Measurements from ENCODE around the gene SMIM36. TPM values are rescaled to one million over a fixed set of nuclear protein-coding genes. Genes with fewer than 3 reads are reported as not detected.
"Not testable (repeated sequence)": the region's sequence is repeated elsewhere in the genome, so short reads cannot be mapped to it uniquely, and the experiment has no call there.

The SMIM36 gene
- total and polyA plus RNA-seq, 12 donors: not detected

DNA sequence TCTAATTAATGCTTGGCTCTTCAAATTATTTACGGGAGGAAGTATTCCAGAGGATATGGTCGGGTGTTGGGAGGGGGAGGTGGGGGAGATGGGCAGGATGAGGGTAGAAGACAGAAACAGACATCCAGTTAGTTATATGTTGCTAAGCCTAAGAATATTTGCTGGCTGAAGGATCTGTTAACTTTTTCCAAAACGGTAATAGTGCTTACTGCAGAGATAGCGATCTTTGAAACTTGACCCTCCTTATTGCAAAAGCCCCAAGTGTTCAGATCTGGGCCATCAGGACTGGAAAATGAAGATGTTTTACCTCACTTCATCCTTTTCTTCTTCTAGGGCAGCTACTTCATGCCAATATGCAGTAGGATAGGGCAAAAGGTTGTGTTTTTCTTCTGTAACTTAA lies 62.6 kb downstream of the SMIM36 start:
- intact Hi-C loops (cut with DNase I): no loop called here
- no peak overlapping the region for H3K27ac ChIP-seq
- H3K27me3 ChIP-seq: no peaks in the 10 kb centered on the region
- peaks cover 3 to 42% (median 9%) of the 10 kb centered on the region in 9 donors for H3K4me1 ChIP-seq
- no peak overlapping the region for H3K4me3 ChIP-seq
- H3K9me3 ChIP-seq: no peaks in the 10 kb centered on the region
- no peak for ATAC-seq
- DNase-seq: no peak
- TF ChIP-seq, protein P1, sequence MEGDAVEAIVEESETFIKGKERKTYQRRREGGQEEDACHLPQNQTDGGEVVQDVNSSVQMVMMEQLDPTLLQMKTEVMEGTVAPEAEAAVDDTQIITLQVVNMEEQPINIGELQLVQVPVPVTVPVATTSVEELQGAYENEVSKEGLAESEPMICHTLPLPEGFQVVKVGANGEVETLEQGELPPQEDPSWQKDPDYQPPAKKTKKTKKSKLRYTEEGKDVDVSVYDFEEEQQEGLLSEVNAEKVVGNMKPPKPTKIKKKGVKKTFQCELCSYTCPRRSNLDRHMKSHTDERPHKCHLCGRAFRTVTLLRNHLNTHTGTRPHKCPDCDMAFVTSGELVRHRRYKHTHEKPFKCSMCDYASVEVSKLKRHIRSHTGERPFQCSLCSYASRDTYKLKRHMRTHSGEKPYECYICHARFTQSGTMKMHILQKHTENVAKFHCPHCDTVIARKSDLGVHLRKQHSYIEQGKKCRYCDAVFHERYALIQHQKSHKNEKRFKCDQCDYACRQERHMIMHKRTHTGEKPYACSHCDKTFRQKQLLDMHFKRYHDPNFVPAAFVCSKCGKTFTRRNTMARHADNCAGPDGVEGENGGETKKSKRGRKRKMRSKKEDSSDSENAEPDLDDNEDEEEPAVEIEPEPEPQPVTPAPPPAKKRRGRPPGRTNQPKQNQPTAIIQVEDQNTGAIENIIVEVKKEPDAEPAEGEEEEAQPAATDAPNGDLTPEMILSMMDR (IDR thresholded peaks at IDR 0.05): no peak
- H3K36me3 ChIP-seq: no peaks in the 10 kb centered on the region
- 57 to 63% methylated on average over 4 of the region's 4 CpGs for WGBS, 2 donors

DNA sequence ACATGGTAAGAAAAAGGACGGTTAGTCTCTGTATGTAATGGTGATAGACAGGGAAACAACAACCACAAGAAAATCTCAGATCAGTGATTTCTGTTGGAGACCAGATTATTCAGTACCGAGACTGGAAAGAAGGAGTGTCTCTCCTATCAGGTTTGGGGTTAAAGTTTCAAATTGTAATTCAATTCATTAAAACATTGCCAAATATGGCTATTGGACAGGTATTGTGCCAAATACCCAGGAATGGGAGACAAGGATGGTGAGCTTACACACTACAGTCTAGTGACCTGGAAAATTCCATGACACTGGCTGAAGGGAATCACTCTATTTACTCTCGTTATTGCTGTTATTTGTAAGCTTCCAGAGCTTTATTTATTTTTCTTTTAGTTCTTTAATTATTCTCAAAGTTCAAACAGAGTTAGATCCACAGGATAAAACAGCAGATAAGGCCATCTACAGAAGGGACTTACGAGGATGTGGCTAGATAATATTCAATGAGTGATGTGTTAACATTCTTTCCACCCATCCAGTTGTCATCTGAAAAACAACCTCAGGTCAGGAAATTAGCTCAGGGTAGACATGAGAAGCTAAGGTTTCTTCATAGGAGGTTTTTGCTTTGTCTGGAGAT lies 64.6 kb downstream of the SMIM36 start:
- TF ChIP-seq, protein P1 (IDR thresholded peaks at IDR 0.05): no peak

DNA sequence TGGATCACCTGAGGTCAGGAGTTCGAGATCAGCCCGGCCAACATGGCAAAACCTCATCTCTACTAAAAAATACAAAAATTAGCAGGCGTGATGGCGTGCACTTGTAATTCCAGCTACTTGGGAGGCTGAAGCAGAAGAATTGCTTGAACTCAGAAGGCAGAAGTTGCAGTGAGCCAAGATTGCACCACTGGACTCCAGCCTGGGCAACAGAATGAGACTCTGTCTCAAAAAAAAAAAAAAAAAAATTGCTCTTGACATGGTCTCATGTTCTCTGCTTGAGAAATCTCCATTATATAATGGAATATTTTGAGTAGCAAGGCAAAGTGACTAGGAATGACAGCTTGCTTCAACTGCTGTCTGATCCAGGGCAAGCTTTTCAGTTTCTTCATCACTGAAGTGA lies 65.2 kb downstream of the SMIM36 start:
- intact Hi-C loops (cut with DNase I); H3K4me3 ChIP-seq; H3K9me3 ChIP-seq; DNase-seq; H3K36me3 ChIP-seq; H3K27me3 ChIP-seq: not testable (repeated sequence)
- Histone ChIP-seq H3K4me1 (peaks cover 0 to 16% (median under 1%) of the 10 kb centered on the region in 9 donors), H3K27ac (peak overlapping the region in 1 of 10 donors; percentile 26)
- 95 to 96% methylated on average over 4 of the region's 4 CpGs for WGBS, 2 donors
- peak in 1 of 8 donors; percentile 29 for ATAC-seq

More for the DNA sequence above, 64.6 kb downstream of the SMIM36 start:
- no peak for ATAC-seq
- 70 to 78% methylated on average over 4 of the region's 4 CpGs for WGBS, 2 donors
- intact Hi-C loops (cut with DNase I): no loop called here
- H3K27me3 ChIP-seq: no peaks in the 10 kb centered on the region
- H3K36me3 ChIP-seq: no peaks in the 10 kb centered on the region
- no peak overlapping the region for H3K4me3 ChIP-seq
- H3K9me3 ChIP-seq: no peaks in the 10 kb centered on the region
- H3K4me1 ChIP-seq: peaks cover 0 to 22% (median 4%) of the 10 kb centered on the region in 9 donors
- H3K27ac ChIP-seq: no peak overlapping the region
- DNase-seq: no peak

DNA sequence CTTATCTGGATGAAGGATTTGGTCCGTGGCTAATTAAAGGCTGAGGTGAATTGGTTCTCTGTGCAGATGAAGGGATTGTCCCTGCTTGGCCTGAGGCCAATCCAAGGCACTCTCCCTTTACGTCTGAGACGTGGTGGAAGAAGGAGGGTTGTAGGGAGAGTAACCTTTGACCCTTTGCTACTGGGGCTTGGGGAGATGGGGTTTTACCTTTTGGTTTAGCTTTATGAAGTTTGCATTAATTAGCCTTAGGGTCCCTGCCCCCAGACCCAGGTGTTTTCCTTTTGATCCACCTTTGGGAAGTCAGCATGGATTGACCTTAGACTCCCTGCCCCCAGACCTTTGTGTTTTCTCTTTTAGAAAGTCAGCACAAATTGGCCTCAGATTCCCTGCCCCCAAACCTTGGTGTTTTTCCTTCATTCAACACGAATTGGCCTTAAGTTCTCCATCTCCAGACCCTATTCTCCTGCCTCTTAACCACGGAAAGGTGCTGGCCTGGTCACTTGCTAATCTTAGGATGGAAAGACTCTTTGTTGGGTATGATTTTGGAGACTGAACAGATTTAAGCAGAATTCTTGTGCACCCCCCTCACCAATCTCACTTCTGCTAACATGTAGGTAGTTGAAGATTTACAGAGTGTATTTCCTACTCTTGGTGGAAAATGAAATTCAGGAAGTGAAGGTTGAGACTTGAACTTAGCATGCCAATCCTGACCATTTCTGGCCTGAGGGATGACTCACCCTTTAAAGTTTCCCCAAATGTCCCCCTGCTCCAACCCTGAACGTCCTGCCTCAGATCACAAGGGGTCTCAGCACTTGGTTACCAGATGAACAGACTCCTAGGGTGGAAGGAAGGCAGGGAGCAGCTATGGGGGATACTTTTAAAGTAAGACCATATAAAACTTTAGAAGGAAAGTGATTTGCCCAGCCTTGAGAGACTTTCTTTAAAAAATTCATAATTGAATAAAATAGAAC lies 66.5 kb downstream of the SMIM36 start:
- Histone ChIP-seq H3K4me3 (no peak overlapping the region), H3K36me3 (no peaks in the 10 kb centered on the region), H3K27me3 (no peaks in the 10 kb centered on the region), H3K9me3 (no peaks in the 10 kb centered on the region), H3K27ac (peak overlapping the region in 1 of 10 donors; percentile 26), H3K4me1 (peaks cover 0 to 13% (median 0%) of the 10 kb centered on the region in 9 donors)
- TF ChIP-seq, protein P1 (IDR thresholded peaks at IDR 0.05): no peak
- DNase-seq: no peak
- WGBS, 2 donors: 67 to 74% methylated on average over 6 of the region's 6 CpGs
- no peak for ATAC-seq
- intact Hi-C loops (cut with DNase I): no loop called here
